Suprapubic skin (tissue), 4 donors: ENCODE measurements around the gene MRPS21. TPM values are rescaled to one million over a fixed set of nuclear protein-coding genes. Genes with fewer than 3 reads are reported as not detected.

Experiments used
- DNase-seq, 2 donors: peaks; one replicate each; pipeline ENCODE4 v3.0.0-alpha.2; 2019; ENCODE audit warnings: low spot score in 2 of 2
- H3K27ac ChIP-seq: fragments of 200-600 bp; sonication (generic); one replicate; pipeline ENCODE4 v1.5.1; 2019
- H3K27me3 ChIP-seq: fragments of 200-600 bp; sonication (generic); one replicate; pipeline ENCODE4 v1.5.1; 2019
- H3K36me3 ChIP-seq: fragments of 200-600 bp; sonication (generic); one replicate; pipeline ENCODE4 v1.5.1; 2019
- H3K4me1 ChIP-seq: fragments of 200-600 bp; sonication (generic); one replicate; pipeline ENCODE4 v1.5.1; 2019
- H3K4me3 ChIP-seq: fragments of 200-600 bp; sonication (generic); one replicate; pipeline ENCODE4 v1.5.1; 2019; ENCODE audit warnings: mild to moderate bottlenecking
- H3K9me3 ChIP-seq: fragments of 200-600 bp; sonication (generic); one replicate; pipeline ENCODE4 v1.5.1; 2019
- EP300 ChIP-seq: sonication (generic); formaldehyde crosslinking; IDR thresholded peaks from one replicate; pipeline ENCODE4 v1.6.1; 2017; ENCODE audit warnings: antibody characterized with exemption
- POLR2A ChIP-seq, 2 donors: fragments of 450-650 bp; IDR thresholded peaks; one replicate each; pipeline ENCODE4 v1.6.1; 2017; ENCODE audit warnings: antibody characterized with exemption in 2 of 2, mild to moderate bottlenecking in 2 of 2, moderate library complexity in 2 of 2
- POLR2AphosphoS5 ChIP-seq, 3 donors: sonication (generic); formaldehyde crosslinking; IDR thresholded peaks; one replicate each; pipeline ENCODE4 v1.6.1; 2017; ENCODE audit warnings: antibody characterized with exemption in 3 of 3
- WGBS: methylation state at CpG from one replicate; pipeline ENCODE4 v1.1.5; 2018; 5-methylcytosine and 5-hydroxymethylcytosine counted together
- total RNA-seq, 4 donors: library from RNA; depleted of rRNA; stranded (reverse); fragments of >200 nt; gene quantifications; one replicate each; pipeline ENCODE4 v1.1.0, GENCODE V29; 2016
- TF ChIP-seq, protein P1 (sequence below), 2 donors: fragments of 200-600 bp in 1 of 2; fragments of 450-650 bp in 1 of 2; sonication (generic) in 1 of 2; IDR thresholded peaks; one replicate each; pipeline ENCODE4 v1.5.1; 2016 to 2019; ENCODE audit warnings: antibody characterized with exemption in 2 of 2, mild to moderate bottlenecking in 1 of 2, moderate library complexity in 1 of 2

MRPS21 gene
- total RNA-seq = 10 to 100 TPM; 30.6 to 44.1 (median 38.2) TPM

- no peaks in the 10 kb centered on the region for H3K27me3 ChIP-seq
- H3K27ac ChIP-seq = peak within 1 kb of the TSS; percentile 76
- no peaks in the 10 kb centered on the region for H3K9me3 ChIP-seq
- H3K4me1 ChIP-seq = peaks cover 17% of the 10 kb centered on the region
- DNase-seq = peak; percentile 93
- H3K4me3 ChIP-seq = peak within 1 kb of the TSS; percentile 75
- TF ChIP-seq POLR2AphosphoS5 (IDR thresholded peaks at IDR 0.05) (peak; percentile 43 to 80 (median 79)), EP300 (no peak), POLR2A (IDR thresholded peaks at IDR 0.05) (peak in 1 of 2 donors; percentile 84)
- TF ChIP-seq, protein P1, sequence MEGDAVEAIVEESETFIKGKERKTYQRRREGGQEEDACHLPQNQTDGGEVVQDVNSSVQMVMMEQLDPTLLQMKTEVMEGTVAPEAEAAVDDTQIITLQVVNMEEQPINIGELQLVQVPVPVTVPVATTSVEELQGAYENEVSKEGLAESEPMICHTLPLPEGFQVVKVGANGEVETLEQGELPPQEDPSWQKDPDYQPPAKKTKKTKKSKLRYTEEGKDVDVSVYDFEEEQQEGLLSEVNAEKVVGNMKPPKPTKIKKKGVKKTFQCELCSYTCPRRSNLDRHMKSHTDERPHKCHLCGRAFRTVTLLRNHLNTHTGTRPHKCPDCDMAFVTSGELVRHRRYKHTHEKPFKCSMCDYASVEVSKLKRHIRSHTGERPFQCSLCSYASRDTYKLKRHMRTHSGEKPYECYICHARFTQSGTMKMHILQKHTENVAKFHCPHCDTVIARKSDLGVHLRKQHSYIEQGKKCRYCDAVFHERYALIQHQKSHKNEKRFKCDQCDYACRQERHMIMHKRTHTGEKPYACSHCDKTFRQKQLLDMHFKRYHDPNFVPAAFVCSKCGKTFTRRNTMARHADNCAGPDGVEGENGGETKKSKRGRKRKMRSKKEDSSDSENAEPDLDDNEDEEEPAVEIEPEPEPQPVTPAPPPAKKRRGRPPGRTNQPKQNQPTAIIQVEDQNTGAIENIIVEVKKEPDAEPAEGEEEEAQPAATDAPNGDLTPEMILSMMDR (IDR thresholded peaks at IDR 0.05) = no peak
- peaks cover 22% of the 10 kb centered on the region for H3K36me3 ChIP-seq
- WGBS = 9% methylated on average over 43 of the region's 43 CpGs
Observed at GRCh38 chr1:150293433-150294253, at the start of gene MRPS21. Gene MRPS21, plus strand, starts transcription at chr1:150293861. Its CDS starts 506 bp downstream, at chr1:150294367.

- H3K9me3 ChIP-seq = no peaks in the 10 kb centered on the region
- no peak for DNase-seq
- H3K27me3 ChIP-seq = peaks cover 13% of the 10 kb centered on the region
- no peaks in the 10 kb centered on the region for H3K4me1 ChIP-seq
- no peak overlapping the region for H3K27ac ChIP-seq
- 88% methylated on average over 2 of the region's 2 CpGs for WGBS
- no peak for TF ChIP-seq POLR2AphosphoS5 (IDR thresholded peaks at IDR 0.05)
- no peak for TF ChIP-seq EP300
- TF ChIP-seq, protein P1 (IDR thresholded peaks at IDR 0.05) = no peak
- TF ChIP-seq POLR2A (IDR thresholded peaks at IDR 0.05) = no peak
- H3K4me3 ChIP-seq = no peak overlapping the region
- no peaks in the 10 kb centered on the region for H3K36me3 ChIP-seq
Observed at GRCh38 chr1:150249936-150250335, 43.7 kb upstream of the MRPS21 start.

DNA sequence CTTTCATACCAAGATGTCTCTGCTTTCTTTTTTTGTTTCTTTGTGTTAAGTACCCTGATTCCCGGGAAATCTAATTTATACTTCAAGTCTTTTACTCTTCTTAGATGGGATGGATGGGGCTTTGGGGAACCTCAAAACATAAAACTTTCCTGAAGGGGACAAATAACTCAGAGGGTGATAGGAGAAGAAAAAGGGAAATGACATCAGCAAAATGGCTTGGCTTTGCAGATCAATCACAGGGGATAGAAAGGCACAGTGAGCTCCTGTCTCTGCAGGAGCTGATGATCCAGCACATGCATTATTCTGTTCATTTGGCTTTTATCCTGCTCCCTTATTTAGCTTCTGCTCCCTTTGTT, 37.5 kb upstream of the MRPS21 start:
- H3K27ac ChIP-seq = peak overlapping the region; percentile 70
- DNase-seq = no peak
- no peaks in the 10 kb centered on the region for H3K36me3 ChIP-seq
- 10% methylated on average over 1 of the region's 1 CpG for WGBS
- H3K4me3 ChIP-seq = peak overlapping the region; percentile 32
- H3K9me3 ChIP-seq = no peaks in the 10 kb centered on the region
- H3K27me3 ChIP-seq = peaks cover 19% of the 10 kb centered on the region
- TF ChIP-seq POLR2AphosphoS5 (IDR thresholded peaks at IDR 0.05) (no peak), POLR2A (IDR thresholded peaks at IDR 0.05) (no peak), EP300 (no peak)
- TF ChIP-seq, protein P1 (IDR thresholded peaks at IDR 0.05) = no peak
- peaks cover 36% of the 10 kb centered on the region for H3K4me1 ChIP-seq

DNA sequence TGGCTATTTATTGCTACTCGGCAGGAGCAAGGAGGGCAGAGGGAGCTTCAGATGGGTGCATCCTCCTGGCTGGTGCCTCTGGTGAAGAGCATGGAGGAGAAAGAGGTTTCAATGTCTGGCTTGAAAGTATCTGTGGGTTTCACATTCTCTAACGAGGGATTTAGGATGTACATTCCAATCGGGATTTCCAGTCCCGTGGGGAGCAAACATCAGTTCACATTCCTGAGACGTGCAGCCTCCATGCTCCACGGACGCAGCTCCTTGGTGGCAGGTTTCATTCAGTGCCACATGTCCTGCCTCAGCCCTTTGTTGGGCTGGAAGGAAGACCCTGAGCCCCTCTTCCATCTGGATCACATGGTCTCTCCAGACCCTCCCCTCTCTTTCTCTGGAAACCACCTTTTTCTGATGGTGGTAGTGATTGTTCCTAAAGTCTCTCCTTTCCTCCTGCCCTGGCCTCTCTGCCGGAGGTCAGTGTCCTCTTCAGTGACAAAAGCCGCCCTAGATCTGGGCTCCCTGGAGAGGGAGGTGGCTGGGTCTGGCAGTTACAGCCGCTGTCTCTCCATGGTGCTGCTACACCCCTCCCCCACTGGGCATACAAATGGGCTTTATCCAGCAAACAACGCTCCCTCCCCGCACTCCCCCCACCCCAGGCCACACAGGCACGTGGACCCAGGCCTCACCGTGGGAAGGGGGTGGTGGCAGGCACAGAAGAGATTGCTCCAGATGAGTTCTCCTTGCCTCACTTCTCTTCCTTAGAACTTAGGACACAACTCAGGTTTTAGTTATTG, 36.9 kb upstream of the MRPS21 start:
- 29% methylated on average over 14 of the region's 14 CpGs for WGBS
- no peak for DNase-seq
- TF ChIP-seq POLR2A (IDR thresholded peaks at IDR 0.05) = no peak
- no peak for TF ChIP-seq EP300
- TF ChIP-seq, protein P1 (IDR thresholded peaks at IDR 0.05) = no peak
- TF ChIP-seq POLR2AphosphoS5 (IDR thresholded peaks at IDR 0.05) = no peak
- Histone ChIP-seq H3K27ac (peak overlapping the region; percentile 70), H3K9me3 (no peaks in the 10 kb centered on the region), H3K4me1 (peaks cover 36% of the 10 kb centered on the region), H3K36me3 (no peaks in the 10 kb centered on the region), H3K27me3 (peaks cover 19% of the 10 kb centered on the region), H3K4me3 (peak overlapping the region; percentile 32)
